GM19468 (cell line): ENCODE measurements around the gene CCNY.
A peak's percentile ranks its signal among the peaks of the same experiment; 100 is the strongest.

Experiments used
- ATAC-seq: cut with Tn5 transposase; IDR thresholded peaks from one replicate; pipeline ENCODE4 v1.9.1; 2021; ENCODE audit warnings: mild to moderate bottlenecking, moderate library complexity, moderate number of reproducible peaks; ENCODE audit not compliant: unreplicated experiment; ENCODE audit errors: extremely low read depth

CCNY gene

GRCh38 chr10:35446439-35446838, 110.1 kb downstream of the CCNY start:
- ATAC-seq = no peak

DNA sequence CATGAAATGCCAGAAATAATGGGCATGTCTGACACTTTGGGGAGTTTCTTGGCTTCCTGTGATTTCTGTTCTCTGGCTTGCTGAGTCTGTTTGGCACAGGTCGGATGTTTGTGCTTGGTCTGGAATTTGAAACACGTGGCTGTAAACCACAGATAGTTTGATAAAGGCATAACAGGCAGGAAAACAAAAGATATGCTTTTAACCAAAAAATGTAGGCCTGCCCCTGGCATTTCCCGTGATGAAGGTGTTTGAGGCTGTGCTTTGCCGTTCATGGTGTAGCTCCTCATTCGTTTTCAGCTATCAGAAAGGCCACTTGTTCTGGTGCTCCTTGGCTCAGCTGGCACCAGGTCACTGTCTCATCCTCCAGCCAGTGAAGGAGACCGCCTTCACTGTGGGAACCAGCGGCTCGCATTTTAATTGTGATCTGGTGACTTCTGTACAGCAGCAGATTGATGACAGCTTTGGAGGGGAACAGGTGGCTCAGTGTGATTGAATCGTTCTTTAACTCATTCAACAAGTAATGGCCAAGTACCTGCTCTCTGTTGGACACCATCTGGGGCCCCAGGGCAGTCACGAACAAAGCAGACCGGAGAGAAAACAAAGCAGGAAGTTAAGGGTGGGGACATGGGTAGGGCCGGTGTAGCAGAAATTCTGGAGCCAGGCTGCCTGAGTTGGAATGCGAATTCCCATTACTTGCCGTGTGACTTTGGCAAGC, 111.5 kb downstream of the CCNY start:
- no peak for ATAC-seq

GRCh38 chr10:35448687-35449662, 112.7 kb downstream of the CCNY start:
- no peak for ATAC-seq

GRCh38 chr10:35449944-35450343, 113.6 kb downstream of the CCNY start:
- no peak for ATAC-seq

- ATAC-seq = peak; percentile 97
Observed at GRCh38 chr10:35451151-35452016, 115.1 kb downstream of the CCNY start.

GRCh38 chr10:35452171-35452570, 115.9 kb downstream of the CCNY start:
- ATAC-seq = no peak

DNA sequence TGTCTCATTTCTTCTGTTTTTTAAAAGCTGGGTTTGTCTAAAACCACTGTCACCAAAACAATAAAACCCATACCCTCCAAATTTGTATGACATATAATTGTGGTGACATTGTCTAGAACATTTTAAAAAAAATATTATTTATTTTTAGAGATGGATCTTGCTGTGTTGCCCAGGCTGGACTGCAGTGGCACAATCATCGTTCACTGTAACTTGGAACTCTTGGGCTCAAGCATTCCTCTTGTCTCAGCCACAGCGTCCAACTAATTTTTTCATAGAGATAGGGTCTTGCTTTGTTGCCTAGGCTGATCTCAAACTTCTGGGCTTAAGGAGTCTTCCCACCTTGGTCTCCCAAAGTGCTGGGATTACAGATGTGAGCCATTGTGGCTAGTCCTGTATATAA, 116.5 kb downstream of the CCNY start:
- ATAC-seq = no peak

- ATAC-seq = no peak
Observed at GRCh38 chr10:35453855-35454532, 117.7 kb downstream of the CCNY start.

- no peak for ATAC-seq
Observed at GRCh38 chr10:35456153-35456720, 119.9 kb downstream of the CCNY start.

DNA sequence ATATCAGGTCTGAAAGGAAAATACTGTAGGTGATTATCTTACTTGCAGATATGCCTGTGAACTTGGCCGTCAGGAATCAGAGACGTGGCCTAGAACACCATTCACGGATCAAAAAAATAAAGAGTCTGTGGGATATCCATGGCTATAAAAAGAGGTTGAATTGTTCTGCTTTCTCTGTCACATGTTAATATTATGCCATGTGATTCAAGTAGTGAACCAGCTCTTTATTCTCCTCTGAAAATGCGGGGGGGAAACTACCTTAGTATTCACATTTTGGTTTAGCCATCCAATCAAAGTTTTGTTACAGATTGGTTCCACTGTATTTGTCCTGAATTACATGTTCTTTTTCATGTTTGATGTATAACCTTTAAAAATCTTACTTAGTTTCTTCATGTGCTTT, 120.5 kb downstream of the CCNY start:
- no peak for ATAC-seq

DNA sequence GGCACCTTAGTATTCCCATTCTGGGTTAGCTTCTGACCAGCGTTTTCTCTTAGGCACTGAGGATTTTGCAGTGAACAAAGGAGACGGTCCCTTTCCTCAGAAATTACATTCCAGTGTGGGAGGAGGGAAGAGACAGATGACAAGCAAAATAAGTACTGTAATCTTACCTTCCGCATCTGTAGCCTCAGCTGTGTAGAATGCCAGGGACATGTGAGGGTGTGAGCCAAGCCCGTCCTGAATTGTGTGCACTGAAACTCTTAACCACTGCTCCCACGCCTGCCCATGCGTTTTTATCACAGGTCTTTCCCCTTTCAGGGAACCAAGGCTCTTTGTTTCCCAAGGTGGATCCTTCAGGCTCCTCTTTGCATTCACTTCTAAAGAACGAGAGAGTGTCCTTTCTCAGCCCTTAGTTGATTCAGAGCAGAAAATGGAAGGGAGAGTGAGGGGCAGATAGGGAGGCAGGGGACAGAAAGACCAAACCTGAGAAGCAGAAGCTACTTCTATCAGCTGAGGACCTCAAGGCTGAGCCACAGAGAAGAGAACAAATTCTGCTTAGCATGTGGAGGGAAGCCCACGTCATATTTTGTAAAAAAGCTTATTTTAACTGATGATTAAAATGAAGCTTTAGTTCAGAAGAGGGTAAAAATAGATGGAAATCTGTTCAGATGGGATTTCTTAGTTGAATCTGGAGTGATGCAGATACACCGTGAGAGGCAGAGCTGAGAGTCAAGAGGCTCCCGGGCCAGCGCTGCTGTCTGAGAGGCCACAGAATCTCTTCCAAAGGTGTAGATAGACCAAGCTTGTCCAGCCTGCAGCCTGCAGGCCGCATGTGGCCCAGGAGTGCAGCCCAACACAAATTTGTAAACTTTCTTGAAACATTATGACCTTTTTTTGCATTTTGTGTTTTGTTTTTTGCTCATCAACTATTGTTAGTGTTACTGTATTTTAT, 122.5 kb downstream of the CCNY start:
- no peak for ATAC-seq

- no peak for ATAC-seq
Observed at GRCh38 chr10:35459449-35459847, 123.1 kb downstream of the CCNY start.

GRCh38 chr10:35460852-35461460, 124.6 kb downstream of the CCNY start:
- ATAC-seq = no peak

- ATAC-seq = no peak
Observed at GRCh38 chr10:35462491-35462934, 126.2 kb downstream of the CCNY start.

GRCh38 chr10:35463105-35463867, 127.0 kb downstream of the CCNY start:
- no peak for ATAC-seq

DNA sequence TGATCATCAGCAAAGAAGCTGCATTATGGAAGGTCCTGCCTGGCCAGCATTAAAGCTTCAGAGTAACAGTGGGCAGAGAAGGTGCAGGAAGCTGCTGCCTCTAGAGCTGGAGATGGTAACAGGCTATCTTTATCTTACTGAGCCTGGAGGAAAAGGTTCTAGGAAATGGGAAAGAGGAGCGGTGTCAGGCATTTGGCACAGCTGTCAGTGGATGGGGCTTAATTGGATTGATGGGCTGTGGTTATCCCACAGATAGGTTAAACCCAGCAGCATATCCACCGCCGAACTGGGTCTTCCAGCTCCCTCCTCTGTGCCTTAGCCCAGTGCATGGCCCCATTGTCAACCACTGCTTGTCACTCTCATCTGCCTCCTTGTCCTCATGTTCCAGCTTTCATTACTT, 127.6 kb downstream of the CCNY start:
- no peak for ATAC-seq

DNA sequence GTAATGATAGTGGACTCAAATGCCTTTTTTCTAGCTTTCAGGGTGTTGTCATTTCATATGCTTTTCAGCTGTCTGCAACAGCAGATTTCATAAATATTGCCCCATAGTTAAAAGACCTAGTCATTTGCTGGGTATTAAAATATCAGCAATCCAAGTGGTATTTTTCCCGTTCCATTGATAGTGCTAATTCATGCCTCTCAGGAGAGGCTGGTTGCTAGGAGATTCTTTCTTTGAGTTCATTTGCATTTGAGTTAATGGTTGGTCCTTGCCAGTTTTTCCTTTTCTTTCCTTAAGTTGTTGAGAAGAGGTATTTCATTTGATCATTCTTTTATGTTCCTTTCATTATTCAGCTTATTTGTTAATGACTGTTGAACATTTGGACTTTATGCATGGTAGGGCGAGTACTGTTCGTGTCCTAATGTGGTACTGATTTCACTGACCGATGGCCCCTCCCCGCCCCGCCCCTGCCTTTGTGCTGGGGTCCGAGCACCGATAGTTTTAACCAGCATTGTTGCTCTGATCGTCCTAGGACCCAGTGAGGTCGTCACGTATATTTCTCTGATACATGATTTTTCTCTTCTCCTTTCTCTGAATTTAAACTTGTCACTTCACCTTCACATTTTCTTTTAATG, 128.6 kb downstream of the CCNY start:
- no peak for ATAC-seq
